Vagina (tissue), 2 donors: ENCODE measurements around the gene IL1RAPL2. TPM values are rescaled to one million over a fixed set of nuclear protein-coding genes. Genes with fewer than 3 reads are reported as not detected.

Source experiments
- DNase-seq, 2 donors: peaks; one replicate each; pipeline ENCODE4 v3.0.0-alpha.2; 2017; ENCODE audit errors: extremely low spot score in 2 of 2
- H3K27ac ChIP-seq: fragments of 200-600 bp; sonication (generic); one replicate; pipeline ENCODE4 v1.5.1; 2019
- H3K27me3 ChIP-seq: fragments of 200-600 bp; sonication (generic); one replicate; pipeline ENCODE4 v1.5.1; 2019
- H3K36me3 ChIP-seq, 2 donors: fragments of 200-600 bp; sonication (generic); one replicate each; pipeline ENCODE4 v1.5.1; 2017 to 2019
- H3K4me1 ChIP-seq: fragments of 200-600 bp; sonication (generic); one replicate; pipeline ENCODE4 v1.5.1; 2019
- H3K4me3 ChIP-seq, 2 donors: fragments of 200-600 bp; sonication (generic); 1 replicate in 1 of 2; 2 replicates in 1 of 2; pipeline ENCODE4 v1.5.1; 2016 to 2019
- H3K9me3 ChIP-seq: fragments of 200-600 bp; sonication (generic); one replicate; pipeline ENCODE4 v1.5.1; 2019
- POLR2A ChIP-seq, 2 donors: fragments of 450-650 bp; IDR thresholded peaks; one replicate each; pipeline ENCODE4 v1.6.1; 2017; ENCODE audit warnings: antibody characterized with exemption in 2 of 2, mild to moderate bottlenecking in 2 of 2, moderate library complexity in 2 of 2
- POLR2AphosphoS5 ChIP-seq, 2 donors: sonication (generic); formaldehyde crosslinking; IDR thresholded peaks; one replicate each; pipeline ENCODE4 v1.9.0; 2017; ENCODE audit warnings: antibody characterized with exemption in 2 of 2, mild to moderate bottlenecking in 2 of 2, low read depth in 1 of 2; ENCODE audit not compliant: insufficient read depth in 1 of 2
- intact Hi-C: fragments of 100-400 bp; cut with DNase I; formaldehyde crosslinking; loops from one replicate; pipeline ENCODE4 v1.15.1; 2023
- total RNA-seq: library from RNA; depleted of rRNA; stranded (reverse); fragments of >200 nt; gene quantifications from one replicate; pipeline ENCODE4 v1.2.3, GENCODE V29; 2016
- TF ChIP-seq, protein P1 (sequence below), 3 experiments: fragments of 450-650 bp in 2 of 3; fragments of 200-600 bp in 1 of 3; sonication (generic) in 1 of 3; IDR thresholded peaks; one replicate each; pipeline ENCODE4 v1.5.1; 2017 to 2019; ENCODE audit warnings: antibody characterized with exemption in 3 of 3, mild to moderate bottlenecking in 2 of 3, moderate library complexity in 2 of 3

Gene IL1RAPL2
- total RNA-seq, 1 donor from 2014 or later = 0.25 TPM

DNA sequence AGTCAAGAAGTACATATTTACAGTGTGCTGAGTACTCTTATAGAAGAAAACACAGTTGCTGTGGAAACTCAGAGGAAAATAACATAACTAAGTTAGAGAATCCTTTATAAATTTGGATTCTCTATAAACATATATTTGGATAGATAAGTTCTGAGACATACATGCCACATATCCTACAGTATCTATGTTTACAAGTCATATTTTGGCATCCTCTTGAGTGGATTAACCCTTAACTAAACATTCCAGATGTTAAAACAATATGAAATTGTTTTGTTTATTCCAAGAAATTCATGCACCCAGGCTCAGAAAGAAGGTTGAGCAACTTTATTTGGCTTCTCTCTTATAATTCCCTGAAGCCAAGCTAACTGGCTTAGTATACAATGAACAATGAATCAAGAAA is 387.3 kb downstream of the IL1RAPL2 start:
- TF ChIP-seq, protein P1, sequence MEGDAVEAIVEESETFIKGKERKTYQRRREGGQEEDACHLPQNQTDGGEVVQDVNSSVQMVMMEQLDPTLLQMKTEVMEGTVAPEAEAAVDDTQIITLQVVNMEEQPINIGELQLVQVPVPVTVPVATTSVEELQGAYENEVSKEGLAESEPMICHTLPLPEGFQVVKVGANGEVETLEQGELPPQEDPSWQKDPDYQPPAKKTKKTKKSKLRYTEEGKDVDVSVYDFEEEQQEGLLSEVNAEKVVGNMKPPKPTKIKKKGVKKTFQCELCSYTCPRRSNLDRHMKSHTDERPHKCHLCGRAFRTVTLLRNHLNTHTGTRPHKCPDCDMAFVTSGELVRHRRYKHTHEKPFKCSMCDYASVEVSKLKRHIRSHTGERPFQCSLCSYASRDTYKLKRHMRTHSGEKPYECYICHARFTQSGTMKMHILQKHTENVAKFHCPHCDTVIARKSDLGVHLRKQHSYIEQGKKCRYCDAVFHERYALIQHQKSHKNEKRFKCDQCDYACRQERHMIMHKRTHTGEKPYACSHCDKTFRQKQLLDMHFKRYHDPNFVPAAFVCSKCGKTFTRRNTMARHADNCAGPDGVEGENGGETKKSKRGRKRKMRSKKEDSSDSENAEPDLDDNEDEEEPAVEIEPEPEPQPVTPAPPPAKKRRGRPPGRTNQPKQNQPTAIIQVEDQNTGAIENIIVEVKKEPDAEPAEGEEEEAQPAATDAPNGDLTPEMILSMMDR (IDR thresholded peaks at IDR 0.05) = no peak
- no peak for TF ChIP-seq POLR2A (IDR thresholded peaks at IDR 0.05)
- no peak for TF ChIP-seq POLR2AphosphoS5 (IDR thresholded peaks at IDR 0.05; ENCODE audit: insufficient read depth in 1 of 2, low read depth in 1 of 2)
- Histone ChIP-seq H3K36me3 (no peaks in the 10 kb centered on the region), H3K9me3 (no peaks in the 10 kb centered on the region), H3K27me3 (no peaks in the 10 kb centered on the region), H3K4me3 (no peak overlapping the region), H3K4me1 (no peaks in the 10 kb centered on the region), H3K27ac (no peak overlapping the region)
- intact Hi-C loops = loop anchor here (10.0 kb wide), 1 partner anchor 902 kb away; no protein-coding TSS in a partner anchor
- DNase-seq = no peak

DNA sequence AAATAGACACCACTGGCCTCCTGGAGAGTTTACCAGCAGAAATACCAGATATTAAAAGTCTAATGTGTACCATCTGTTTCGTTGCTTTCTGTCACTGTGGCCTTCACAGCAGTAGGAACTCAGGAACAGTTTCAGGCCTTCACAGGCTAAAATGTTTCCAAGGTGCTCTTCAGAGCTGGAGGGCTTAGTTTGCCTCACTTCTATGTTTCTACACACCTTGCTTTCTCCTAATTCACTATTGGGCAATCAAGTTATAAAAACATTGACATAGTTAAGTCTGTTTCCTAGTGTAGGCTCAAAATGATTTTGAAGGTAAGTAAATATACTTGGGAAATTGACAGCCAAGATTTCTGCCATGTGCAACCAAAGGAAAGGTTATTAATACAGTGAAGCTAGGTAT is 395.9 kb downstream of the IL1RAPL2 start:
- Histone ChIP-seq H3K4me3 (no peak overlapping the region), H3K27me3 (no peaks in the 10 kb centered on the region), H3K27ac (no peak overlapping the region), H3K4me1 (no peaks in the 10 kb centered on the region), H3K9me3 (no peaks in the 10 kb centered on the region), H3K36me3 (no peaks in the 10 kb centered on the region)
- intact Hi-C loops = no loop called here
- TF ChIP-seq, protein P1 (IDR thresholded peaks at IDR 0.05) = no peak
- no peak for TF ChIP-seq POLR2A (IDR thresholded peaks at IDR 0.05)
- TF ChIP-seq POLR2AphosphoS5 (IDR thresholded peaks at IDR 0.05; ENCODE audit: insufficient read depth in 1 of 2, low read depth in 1 of 2) = no peak
- DNase-seq = no peak

DNA sequence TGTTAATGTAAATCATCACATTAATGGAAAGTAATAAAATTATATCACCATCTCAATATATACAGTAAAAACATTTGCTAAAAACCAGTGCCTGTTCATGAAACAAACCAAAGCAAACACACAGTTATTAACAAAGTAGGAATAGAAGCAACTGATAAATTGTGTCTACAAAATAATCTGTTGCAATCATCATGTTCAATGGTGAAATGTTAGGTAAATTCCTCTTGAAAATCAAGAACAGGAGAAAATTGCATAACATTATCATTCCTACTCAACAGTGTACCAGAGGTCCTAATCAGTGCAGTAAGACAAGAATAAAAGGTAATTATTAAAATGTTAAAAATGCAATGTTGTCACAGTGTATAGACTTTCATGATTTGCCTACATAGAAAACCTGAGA is 402.2 kb downstream of the IL1RAPL2 start:
- Histone ChIP-seq H3K27ac (no peak overlapping the region), H3K36me3 (no peaks in the 10 kb centered on the region), H3K4me3 (no peak overlapping the region), H3K27me3 (no peaks in the 10 kb centered on the region), H3K9me3 (no peaks in the 10 kb centered on the region), H3K4me1 (no peaks in the 10 kb centered on the region)
- TF ChIP-seq, protein P1 (IDR thresholded peaks at IDR 0.05) = no peak
- TF ChIP-seq POLR2A (IDR thresholded peaks at IDR 0.05) (no peak), POLR2AphosphoS5 (IDR thresholded peaks at IDR 0.05; ENCODE audit: insufficient read depth in 1 of 2, low read depth in 1 of 2) (no peak)
- intact Hi-C loops = no loop called here
- DNase-seq = no peak

DNA sequence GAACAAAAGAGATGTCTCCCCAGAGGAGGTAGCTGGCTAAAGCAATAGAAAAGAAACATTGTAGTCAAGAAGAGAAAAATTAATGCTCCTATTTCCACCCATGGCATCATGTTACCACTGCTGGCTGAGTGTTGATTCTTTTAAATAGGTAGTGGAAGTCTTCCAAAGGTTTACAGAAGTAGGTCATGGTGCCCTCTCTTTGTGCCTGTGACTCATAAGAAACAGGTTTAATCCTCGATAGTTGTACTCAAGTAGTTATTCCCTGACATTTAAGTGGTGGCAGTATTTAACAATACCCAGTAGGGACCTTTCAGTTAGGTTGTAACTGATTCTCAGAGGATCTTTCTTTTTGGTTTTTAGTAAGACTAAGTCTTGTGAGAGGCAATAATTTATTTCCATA is 406.7 kb downstream of the IL1RAPL2 start:
- Histone ChIP-seq H3K36me3 (no peaks in the 10 kb centered on the region), H3K27ac (no peak overlapping the region), H3K27me3 (no peaks in the 10 kb centered on the region), H3K9me3 (no peaks in the 10 kb centered on the region), H3K4me3 (no peak overlapping the region), H3K4me1 (no peaks in the 10 kb centered on the region)
- intact Hi-C loops = no loop called here
- no peak for DNase-seq
- TF ChIP-seq POLR2AphosphoS5 (IDR thresholded peaks at IDR 0.05; ENCODE audit: insufficient read depth in 1 of 2, low read depth in 1 of 2) (no peak), POLR2A (IDR thresholded peaks at IDR 0.05) (no peak)
- TF ChIP-seq, protein P1 (IDR thresholded peaks at IDR 0.05) = no peak

DNA sequence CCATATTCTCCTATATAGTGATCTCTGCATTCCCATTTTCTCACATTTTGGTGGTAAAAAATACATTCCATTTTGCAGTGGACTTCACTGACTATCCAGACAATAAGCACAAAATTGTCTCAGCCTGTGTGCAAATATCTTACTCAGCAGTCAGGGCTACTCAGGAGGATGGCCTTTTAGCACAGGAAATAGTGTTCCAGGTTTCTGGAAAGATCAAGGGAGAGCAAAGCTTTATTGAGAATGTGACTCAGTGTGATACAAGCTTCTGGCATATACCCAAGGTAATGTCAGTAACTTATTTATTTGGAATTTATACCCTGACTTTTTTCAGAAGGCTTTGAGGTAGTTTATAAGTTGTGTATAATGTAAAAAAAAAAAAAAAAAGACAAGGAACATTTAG is 421.1 kb downstream of the IL1RAPL2 start:
- no peak for DNase-seq
- Histone ChIP-seq H3K9me3 (no peaks in the 10 kb centered on the region), H3K4me3 (no peak overlapping the region), H3K4me1 (no peaks in the 10 kb centered on the region), H3K27ac (no peak overlapping the region), H3K27me3 (no peaks in the 10 kb centered on the region), H3K36me3 (no peaks in the 10 kb centered on the region)
- TF ChIP-seq POLR2A (IDR thresholded peaks at IDR 0.05) (no peak), POLR2AphosphoS5 (IDR thresholded peaks at IDR 0.05; ENCODE audit: insufficient read depth in 1 of 2, low read depth in 1 of 2) (no peak)
- intact Hi-C loops = no loop called here
